Eye (tissue), 1 donor: ENCODE data around the gene CDK5RAP2.
A peak's percentile ranks its signal among the peaks of the same experiment; 100 is the strongest.
"Not testable (repeated sequence)": the region's sequence is repeated elsewhere in the genome, so short reads cannot be mapped to it uniquely, and the experiment has no call there.

Experiments used
- DNase-seq: peaks from one replicate; pipeline ENCODE4 v3.0.0-alpha.2; 2015

CDK5RAP2 gene

DNA sequence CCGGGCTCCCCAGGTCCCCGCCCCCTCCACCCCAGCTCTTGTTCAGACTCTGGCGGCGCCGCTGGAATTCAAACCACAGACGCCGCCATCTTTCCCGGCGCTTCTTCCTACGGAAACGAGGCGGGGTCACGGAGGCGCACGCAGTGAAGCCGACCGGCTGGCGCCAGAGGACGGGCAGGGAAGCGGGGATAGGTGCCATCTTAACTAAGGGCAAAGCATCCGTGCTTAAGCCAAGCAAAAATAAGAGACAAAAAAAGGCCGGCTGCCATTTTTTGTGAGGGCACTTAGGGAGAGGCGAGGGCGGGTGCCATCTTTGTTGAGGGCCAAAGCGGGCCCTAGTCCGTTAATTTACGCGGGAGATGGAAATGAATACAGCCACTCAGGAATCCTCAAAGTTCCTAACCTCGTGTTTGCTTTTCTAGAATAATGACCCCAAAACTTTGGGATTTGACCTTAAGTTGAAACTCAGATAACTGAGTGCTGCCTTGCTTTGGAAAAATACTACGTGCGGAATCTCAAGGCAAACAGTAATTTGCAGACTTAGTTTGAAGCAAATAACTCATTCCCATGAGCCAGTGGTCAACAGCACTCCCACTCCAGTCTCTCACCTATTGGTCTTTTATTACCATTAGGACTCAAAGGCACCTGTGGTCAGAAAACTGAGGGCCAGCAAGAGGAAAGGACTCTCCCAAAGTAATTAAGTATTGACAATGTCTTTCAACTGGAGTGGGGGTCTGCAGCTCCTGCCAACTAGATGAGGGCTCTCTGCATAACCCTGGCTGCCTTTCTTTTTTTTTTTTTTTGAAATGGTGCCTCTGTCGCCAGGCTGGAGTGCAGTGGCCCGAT lies at the start of gene CDK5RAP2:
Gene CDK5RAP2 (minus strand): TSS at position 117 of the 846 bp plus-strand sequence. CDS start 189 bp downstream, outside the sequence.
- peak; percentile 98 for DNase-seq

DNA sequence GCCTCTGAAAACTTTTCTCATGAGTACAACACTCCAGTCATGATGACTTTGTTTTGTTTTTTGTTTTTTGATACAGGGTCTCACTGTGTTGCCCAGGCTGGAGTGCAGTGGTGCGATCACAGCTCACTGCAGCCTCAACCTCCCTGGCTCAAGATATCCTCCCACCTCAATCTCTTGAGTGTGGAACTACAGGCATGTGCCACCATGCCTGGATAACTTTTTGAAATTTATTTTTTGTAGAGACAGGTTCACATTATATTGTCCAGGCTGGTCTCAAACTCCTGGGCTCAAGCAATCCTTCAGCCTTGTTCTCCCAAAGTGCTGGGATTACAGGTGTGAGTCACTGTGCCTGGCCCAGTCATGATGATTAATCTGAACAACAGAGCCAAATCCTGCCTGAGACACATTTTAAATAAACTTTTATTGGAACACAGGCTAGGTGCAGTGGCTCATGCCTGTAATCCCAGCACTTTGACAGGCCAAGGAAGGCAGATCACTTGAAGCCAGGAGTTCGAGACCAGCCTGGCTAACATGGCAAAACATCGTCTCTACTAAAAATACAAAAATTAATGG lies 49.0 kb upstream of the CDK5RAP2 start:
- DNase-seq, result not testable (repeated sequence)

GRCh38 chr9:120628207-120628924 lies 48.4 kb upstream of the CDK5RAP2 start:
- no peak for DNase-seq

GRCh38 chr9:120627073-120627472 lies 47.1 kb upstream of the CDK5RAP2 start:
- DNase-seq, result no peak

GRCh38 chr9:120626512-120626911 lies 46.5 kb upstream of the CDK5RAP2 start:
- no peak for DNase-seq

GRCh38 chr9:120625222-120625621 lies 45.3 kb upstream of the CDK5RAP2 start:
- no peak for DNase-seq

DNA sequence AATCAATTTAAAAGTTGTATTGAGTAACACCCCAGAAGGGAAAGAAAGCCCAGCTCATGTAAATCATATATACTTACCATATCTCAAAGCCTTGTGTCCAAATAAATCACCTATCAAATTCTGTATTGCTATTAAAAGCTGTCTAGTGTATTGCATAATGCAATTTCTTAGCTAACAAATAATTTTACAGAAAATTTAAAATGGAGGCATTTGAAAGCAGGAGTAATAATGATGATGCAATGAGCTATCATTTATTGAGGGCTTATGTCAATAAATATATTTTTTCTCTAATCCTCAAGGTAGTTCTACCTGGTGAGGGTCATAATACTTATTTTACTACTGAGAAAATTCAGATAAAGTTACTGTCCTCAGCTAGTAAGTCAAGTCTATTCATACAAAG lies 42.8 kb upstream of the CDK5RAP2 start:
- DNase-seq, result no peak

- no peak for DNase-seq
Measured at GRCh38 chr9:120621941-120622340, 42.0 kb upstream of the CDK5RAP2 start.

GRCh38 chr9:120619751-120620655 lies 40.0 kb upstream of the CDK5RAP2 start:
- DNase-seq, result peak; percentile 85

- no peak for DNase-seq
Measured at GRCh38 chr9:120616966-120617935, 37.3 kb upstream of the CDK5RAP2 start.

DNA sequence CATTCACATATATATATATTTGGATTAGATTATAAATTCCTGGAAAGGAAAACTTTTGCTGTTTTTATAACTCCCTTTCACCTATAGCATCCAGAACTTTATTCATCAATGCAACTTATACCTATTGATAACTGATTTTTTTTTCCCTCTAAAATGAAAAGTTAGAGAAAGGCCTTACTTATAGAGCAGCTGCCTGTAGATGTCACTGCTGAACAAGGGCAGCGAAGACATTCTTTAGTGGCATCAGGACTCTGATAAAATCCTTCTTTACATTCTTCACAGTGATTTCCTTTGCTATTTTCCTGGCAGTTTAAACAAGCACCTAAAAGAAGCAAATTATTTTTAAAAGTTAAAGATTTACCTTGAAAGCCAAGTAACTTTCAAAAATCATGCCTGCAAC lies 32.3 kb upstream of the CDK5RAP2 start:
- DNase-seq, result peak; percentile 8

- DNase-seq, result no peak
Measured at GRCh38 chr9:120611690-120612068, 31.7 kb upstream of the CDK5RAP2 start.

- no peak for DNase-seq
Measured at GRCh38 chr9:120610975-120611689, 31.2 kb upstream of the CDK5RAP2 start.

DNA sequence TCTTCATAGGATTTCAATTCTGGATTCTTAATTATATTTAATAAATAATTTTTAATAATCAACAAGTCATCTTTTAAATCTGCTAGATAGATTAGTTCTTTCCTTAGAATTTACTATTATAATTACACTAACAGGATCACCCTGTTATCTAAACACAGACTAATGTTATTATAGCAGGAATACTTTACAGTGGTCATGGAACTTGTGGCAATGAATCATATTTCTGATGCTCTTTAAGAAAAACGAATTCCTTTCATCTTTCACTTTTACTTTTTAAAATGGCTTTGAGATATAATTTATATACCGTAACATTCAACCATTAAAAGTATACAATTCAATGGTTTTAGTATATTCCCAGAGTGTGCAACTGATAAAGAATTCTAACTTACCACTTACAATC lies 29.7 kb upstream of the CDK5RAP2 start:
- no peak for DNase-seq

- DNase-seq, result no peak
Measured at GRCh38 chr9:120608421-120608820, 28.5 kb upstream of the CDK5RAP2 start.

DNA sequence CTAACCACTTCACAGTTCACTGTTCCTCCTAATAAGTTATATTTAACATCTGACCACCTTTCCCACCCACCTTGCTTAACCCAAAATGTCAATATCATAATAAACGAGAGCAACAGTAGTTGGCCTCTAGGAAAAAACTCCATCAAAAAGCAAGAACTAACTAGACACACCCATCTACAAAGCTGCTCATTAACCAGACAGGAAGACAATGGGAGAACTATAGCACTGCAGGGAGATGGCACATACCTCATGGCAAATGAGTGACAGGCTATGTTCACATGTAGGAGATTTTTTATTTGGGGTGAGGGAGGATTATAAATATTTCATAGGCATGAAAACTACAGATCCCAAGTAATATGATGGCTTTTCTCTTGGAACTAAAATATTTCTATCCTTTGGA lies 23.6 kb upstream of the CDK5RAP2 start:
- no peak for DNase-seq

DNA sequence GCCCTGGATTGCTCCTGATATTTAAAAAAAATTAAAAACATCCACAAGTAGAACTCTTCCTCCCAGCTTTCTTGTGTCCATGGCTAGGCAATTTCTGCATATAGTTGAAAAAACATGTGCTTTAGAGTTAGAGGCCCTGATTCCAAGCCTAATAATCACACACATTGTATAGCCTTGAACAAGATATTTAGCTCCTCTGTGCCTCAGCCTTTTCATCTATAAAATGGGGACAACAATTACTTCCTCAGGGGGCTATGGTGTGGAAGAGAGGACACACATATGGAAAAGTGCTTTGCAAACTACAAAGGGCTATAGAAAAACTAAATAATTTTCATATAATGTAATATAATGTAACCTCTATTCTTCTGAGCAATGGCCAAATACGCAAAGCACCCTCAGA lies 23.0 kb upstream of the CDK5RAP2 start:
- no peak for DNase-seq

DNA sequence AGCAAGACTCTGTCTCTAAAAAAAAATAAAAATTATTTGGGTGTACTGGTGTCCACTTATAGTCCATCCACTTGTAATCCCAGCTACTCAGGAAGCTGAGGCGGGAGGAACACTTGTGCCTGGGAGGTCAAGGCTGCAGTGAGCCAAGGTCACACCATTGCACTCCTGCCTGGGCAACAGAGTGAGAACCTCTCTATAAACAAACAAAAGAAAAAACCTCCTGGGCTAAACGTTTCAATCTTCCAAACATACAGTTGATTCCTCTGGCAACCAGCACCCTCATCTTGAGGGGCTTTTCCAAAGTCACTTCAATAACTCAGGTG lies 13.9 kb upstream of the CDK5RAP2 start:
- DNase-seq, result no peak

DNA sequence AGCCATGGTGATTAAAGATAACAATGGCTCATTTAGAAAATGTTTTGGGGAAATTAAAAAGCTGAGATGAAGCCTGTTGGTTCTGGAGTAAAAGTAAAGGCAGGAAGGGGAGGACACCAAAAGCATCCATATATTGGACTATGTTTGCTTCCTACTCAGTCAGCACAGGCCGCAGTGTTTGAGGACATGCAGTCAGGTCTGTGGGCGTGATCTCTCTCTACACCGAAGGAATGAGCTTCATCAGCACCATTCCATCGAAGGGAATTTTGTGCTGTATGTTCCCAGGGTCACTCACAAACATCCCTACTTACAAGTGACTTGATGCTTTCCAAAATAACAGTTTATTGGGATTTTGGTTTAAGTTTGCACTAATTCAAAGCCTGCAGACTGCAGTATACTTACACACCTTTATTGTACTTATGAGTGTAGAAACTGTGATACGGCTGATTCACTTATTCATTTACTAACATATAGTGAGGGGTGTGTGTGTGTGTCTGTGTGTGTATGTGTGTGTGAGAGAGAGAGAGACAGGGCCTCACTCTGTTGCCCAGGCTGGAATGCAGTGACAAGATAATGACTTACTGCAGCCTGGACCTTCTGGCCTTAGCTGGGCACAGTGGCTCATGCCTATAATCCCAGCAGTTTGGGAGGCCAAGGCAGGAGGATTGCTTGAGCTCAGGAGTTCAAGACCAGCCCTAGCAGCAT lies 13.4 kb upstream of the CDK5RAP2 start:
- DNase-seq, result no peak

DNA sequence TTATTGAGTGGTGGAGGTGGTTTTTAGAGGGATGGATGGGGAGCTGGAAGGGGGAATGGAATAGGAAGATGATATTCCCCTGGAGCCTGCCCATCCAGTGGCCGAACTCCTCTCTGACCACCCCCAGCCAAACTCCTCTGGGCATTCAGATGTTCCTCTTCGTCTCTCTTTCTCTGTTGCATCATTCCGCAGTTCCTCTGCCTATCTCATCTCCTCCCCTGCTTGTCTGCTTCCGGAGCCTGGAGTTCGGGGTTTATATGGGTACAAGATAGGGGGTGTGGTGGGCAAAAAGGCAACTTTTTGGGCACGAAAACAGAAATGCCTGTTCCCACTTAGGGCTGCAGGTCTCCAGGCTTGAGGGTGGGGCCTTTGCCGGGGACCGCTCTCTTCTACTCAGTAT lies 12.2 kb upstream of the CDK5RAP2 start:
- no peak for DNase-seq
